NCI-H2227 treated with DMSO at 0.1 percent for 48 hours (cell line): ENCODE measurements around the gene PEA15.

Experiments used
- DNase-seq: peaks from one replicate; lab custom pipeline; 2025; lab: John Stamatoyannopoulos, UW

PEA15 gene

DNA sequence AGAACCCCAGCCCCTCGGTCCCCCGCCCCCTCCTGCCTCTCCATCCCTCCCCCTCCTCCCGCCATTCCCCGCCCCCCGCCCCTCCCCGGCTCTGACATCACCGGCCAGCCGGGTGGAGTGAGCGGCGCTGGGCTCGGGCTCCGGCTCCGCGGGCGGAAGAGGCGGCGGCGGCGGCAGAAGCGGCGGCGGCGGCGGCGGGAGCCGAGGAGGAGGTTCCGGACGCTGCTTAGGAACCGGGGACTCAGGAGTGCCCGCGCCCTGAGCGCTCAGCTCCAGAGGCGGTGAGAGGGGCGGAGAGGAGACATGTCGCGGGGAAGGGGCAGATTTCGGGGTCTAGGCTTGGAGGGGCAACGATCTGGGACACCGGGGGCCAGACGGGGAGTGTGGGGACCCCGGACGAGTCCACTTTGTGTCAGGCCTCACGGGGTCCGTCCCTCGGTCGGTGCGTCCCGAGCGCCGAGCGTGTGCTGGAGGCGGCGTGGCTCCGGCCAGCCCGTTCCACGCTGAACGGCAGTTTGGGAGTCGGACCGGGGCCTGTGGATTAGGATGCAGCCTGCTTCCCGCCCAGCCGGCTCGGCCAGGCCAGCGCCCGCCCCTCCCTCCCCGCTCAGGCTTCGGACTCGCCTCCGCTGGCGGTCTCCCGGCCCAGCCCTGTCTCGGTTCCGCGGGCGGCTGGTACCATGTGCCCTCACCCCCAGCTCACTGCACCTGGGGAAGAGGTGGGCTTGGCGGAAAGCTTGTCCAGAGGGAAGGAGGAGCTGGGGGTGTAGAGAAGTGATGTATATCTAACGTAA, at the start of gene PEA15:
Gene PEA15, plus strand, starts transcription at position 143 of the 794 bp plus-strand sequence. CDS start 6,161 bp downstream, outside the sequence.
- DNase-seq: peak; percentile 56

DNA sequence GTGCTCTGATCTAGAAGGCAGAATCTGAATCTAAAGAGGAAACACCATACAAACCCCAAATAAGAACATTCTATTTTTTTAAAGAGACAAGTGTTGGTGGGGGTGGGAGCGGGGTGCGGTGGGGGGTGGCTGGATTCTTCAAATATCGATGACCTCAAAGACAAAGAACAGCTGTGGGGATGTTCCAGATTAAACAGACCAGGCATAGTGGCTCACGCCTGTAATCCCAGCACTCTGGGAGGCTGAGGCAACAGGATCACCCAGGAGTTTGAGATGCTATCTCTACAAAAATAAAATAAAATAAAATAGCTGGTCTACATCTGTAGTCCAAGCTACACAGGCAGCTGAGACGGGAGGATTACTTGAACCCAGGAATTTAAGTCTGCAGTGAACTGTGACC, 48.8 kb upstream of the PEA15 start:
- DNase-seq: no peak

- no peak for DNase-seq
Measured at GRCh38 chr1:160157174-160157573, 48.0 kb upstream of the PEA15 start.

GRCh38 chr1:160158031-160158430, 47.2 kb upstream of the PEA15 start:
- no peak for DNase-seq

DNA sequence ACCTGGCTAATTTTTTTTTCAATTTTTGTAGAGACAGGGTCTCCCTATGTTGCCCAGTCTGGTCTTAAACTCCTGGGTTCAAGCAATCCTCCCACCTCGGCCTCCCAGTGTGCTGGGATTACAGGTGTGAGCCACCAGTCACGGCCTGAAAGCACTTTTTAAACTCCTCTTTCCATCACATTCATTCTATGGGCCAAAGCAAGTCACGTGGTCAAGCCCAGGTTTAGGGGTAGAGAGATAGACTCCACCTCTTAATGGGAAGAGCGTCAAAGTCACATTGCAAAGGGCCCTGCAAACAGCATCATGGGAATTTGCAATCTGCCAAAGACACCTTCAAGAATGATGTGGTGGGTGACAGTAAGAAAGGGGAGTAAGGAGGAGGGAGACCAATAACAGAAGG, 46.6 kb upstream of the PEA15 start:
- no peak for DNase-seq

- DNase-seq: no peak
Measured at GRCh38 chr1:160159846-160160245, 45.3 kb upstream of the PEA15 start.

DNA sequence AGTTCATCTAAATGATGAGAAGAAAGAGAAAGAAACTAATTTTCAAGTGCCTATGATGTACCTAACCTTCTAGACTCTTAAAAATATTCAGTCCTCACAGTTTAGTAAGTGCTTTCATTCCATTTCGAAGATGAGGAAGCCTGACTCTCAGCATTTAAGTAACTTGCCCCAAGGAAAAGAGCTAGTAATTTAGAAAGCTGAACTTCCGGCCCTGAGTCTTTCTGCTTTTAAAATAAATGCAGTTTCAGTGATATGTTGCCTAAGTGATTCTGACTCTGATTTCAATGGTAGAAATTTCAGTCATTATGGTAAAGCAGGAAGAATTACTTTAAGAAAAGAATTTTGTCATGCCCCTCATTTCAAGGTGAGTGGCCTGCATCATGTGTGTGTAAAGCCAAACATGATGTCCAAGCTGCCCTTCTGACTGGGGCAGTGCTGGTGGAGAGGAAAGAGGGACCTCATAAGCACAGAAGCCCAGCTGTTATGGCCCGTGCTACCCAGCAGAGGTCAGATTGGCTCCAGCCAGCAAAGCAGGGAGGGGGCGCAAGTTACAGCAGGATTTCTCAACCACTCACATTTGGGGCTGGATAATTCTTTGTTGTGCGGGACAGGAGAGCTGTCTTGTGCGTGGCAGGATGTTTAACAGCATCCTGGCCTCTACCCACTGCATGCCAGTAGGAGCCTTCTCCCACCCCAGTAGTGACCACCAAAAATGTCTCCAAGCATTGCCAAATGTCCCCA, 43.0 kb upstream of the PEA15 start:
- no peak for DNase-seq

- no peak for DNase-seq
Measured at GRCh38 chr1:160162931-160163330, 42.3 kb upstream of the PEA15 start.

DNA sequence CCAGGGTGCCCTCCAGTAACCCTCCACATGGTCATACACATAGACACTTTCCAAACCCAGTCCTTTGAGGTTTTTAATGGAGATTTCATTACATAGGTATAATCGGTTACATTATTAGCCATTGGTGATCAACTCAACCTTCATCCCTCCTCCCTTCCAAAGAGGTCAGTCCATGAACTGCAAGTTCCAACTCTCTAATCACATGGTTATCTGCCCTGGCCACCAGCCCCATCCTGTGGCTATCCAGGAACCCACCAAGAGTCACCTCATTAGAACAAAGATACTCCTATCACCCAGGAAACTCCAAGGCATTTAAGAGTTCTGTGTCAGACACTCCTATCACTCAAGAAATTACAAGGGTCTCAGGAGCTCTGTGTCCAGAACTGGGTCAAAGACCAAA, 41.6 kb upstream of the PEA15 start:
- DNase-seq: no peak

DNA sequence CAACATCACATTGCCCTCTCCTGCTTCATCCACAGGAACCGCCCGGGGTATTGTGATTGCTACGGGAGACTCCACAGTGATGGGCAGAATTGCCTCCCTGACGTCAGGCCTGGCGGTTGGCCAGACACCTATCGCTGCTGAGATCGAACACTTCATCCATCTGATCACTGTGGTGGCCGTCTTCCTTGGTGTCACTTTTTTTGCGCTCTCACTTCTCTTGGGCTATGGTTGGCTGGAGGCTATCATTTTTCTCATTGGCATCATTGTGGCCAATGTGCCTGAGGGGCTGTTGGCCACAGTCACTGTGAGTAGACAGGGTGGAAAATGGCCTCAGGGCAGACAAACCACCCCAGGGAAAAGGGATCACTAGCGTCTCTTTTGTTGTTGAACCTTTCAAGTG, 41.1 kb upstream of the PEA15 start:
- DNase-seq: no peak

DNA sequence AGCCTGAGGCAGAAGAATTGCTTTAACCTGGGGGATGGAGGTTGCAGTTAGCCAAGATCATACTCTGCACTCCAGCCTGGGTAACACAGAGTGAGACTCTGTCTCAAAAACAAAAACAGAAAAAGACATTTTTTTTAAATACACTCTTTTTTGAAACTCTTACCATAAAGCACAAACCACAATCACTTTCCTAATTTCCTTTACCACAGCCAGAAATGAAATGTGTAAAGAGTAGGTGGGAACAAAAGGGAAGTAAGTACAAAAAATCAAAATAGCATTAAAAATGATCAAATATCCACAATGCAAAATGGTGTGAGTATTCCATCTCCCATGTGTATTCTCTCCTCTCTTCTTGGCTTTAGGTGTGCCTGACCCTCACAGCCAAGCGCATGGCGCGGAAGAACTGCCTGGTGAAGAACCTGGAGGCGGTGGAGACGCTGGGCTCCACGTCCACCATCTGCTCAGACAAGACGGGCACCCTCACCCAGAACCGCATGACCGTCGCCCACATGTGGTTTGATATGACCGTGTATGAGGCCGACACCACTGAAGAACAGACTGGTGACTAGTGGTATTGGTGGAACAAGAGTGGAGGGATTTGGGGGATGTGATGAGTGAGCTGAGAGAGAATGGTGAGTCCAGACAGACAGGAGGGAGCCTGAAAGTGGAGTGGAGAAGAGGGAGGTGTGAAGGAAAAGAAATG, 38.9 kb upstream of the PEA15 start:
- DNase-seq: no peak

DNA sequence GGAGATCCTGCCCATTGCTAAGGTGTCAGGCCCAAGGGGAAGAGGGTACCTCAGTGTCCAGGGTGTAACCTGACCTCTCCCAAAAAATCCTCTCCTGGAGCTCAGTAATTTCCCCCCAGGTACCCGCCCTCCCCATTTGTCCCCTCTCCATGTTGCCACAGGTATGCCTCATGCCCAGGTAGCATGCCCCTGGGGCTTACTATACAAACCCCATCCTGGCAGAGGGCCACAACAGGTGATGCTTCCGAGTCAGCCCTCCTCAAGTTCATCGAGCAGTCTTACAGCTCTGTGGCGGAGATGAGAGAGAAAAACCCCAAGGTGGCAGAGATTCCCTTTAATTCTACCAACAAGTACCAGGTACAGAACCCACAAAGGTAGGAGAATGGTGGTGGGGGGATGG, 38.1 kb upstream of the PEA15 start:
- no peak for DNase-seq

- DNase-seq: no peak
Measured at GRCh38 chr1:160167580-160167979, 37.6 kb upstream of the PEA15 start.

GRCh38 chr1:160168016-160168415, 37.2 kb upstream of the PEA15 start:
- DNase-seq: no peak

DNA sequence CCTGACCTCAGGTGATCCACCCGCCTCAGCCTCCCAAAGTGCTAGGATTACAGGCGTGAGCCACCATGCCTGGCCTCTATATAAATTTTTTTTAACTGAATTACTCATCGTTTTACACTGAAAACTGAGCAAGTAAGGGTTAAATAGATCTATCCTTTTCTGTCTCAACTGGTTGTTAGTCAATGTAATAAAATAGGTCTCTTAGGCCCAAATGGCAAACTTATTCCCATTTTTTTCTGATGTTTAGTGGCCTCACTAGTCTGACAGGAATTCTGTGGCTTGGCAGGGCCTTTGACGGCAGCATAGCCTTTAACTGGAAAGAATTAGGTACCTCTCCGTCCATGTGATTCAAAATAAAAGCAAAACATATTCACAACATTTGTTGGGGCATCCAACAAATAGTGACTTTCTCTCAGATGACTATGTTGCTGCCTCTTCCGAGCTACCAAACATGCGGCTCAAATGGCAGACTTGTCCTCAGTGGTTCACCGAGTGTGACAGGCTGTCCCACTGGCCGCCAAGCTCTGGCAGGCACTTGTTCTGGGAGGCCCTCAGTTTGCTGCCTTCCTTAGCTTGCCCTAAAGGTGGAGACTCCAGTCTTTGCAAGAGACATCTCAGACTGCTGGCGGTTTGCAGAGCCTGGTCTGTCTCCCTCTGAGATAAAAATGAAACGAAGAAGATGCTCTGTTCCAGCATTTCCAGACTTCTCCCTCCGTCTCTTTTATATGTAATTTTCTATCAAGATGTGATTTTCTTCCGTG, 36.4 kb upstream of the PEA15 start:
- DNase-seq: no peak

DNA sequence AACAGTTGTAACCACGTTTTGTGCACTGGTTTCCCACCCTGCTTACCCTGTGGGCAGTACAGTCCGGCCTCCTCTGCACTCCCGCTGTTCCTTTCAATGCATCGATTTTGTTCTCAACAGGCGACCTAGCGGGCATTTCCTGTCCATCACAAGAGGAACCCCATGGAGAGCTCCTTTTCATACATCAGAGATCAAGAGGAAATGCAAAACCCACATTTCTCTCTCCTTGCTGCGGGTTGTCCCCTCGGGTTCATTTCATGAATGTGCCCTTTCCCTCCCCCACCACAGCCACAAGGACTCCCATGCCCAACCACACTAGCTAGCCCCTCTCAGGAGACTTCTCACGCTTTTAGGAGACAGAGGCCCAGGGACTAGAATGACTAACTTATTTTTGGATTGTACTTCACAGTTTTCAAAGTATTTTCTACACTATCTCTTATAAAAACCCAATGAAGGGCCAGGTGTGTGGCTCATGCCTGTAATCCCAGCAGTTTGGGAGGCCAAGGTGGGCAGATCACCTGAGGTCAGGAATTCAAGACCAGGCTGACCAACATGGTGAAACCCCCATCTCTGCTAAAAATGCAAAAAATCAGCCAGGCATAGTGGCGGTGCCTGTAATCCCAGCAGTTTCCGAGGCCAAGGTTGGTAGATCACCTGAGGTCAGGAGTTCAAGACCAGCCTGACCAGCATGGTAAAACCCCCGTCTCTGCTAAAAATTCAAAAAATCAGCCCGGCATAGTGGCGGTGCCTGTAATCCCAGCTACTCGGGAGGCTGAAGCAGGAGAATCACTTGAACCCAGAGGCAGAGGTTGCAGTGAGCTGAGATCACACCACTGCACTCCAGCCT, 35.4 kb upstream of the PEA15 start:
- DNase-seq: peak; percentile 86

DNA sequence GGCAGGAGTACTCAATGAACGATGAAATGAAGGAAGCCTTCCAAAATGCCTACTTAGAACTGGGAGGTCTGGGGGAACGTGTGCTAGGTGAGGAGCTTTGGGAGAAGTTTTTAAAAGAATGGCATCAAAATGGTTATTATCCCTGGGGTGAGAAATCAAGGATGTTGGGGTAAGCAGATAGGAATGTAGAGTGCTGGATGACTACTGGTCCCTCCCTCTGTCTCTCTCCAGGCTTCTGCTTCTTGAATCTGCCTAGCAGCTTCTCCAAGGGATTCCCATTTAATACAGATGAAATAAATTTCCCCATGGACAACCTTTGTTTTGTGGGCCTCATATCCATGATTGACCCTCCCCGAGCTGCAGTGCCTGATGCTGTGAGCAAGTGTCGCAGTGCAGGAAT, 33.8 kb upstream of the PEA15 start:
- DNase-seq: no peak

DNA sequence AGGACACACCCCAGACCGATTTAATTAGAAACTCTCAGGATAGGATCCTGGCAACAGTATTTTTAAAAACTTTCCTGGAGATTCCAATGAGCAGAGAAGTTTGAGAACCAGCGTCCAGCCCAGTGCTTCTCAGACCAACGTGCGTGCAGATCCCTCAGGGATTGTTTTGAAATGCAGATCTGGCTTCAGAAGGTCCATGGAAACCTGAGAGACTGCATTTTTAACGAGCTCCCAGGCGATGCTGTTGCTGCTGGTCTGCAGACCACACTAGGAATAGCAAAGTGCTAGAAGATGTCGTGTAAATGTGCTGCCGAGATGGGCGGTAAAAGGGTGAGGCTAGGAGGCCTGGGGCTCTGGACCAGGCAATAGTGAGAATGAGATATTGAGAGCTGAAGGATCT, 33.2 kb upstream of the PEA15 start:
- DNase-seq: no peak

GRCh38 chr1:160177231-160177630, 28.0 kb upstream of the PEA15 start:
- no peak for DNase-seq

DNA sequence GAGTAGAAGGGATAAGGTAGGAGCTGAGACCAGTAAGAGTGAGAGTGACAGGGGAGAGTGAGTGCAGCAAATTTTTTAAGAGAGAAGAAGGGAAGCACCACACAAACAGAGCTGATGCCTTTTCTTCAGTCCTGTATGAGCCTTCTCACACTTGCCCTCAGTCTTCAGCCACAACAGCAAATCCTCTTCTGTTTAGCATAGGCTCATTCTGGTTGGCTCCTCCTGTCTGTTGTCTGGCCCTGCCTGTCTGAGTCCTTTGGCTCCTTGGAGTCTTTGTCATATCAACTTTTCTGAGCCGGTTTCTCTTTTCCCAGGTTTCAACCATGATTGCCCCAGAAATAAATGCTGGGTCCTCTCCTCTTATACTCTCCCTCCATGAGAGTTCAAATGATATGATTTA, 27.5 kb upstream of the PEA15 start:
- DNase-seq: no peak

- no peak for DNase-seq
Measured at GRCh38 chr1:160178731-160179130, 26.5 kb upstream of the PEA15 start.
